Measurements from ENCODE around the gene STAP2.
A peak's percentile ranks its signal among the peaks of the same experiment; 100 is the strongest.

STAP2 gene

GRCh38 chr19:4343370-4344307 lies 5.0 kb upstream of the STAP2 start, which contains the start of gene MPND:
Gene MPND (plus strand): TSS chr19:4343562. CDS start chr19:4343594, 32 bp downstream.
- Histone ChIP-seq H3K27me3 (ENCODE audit: insufficient read depth, poor library complexity, severe bottlenecking) (peaks cover 5% of the 10 kb centered on the region), H3K4me3 (replicated peaks; ENCODE audit: insufficient read depth, low read length) (peak within 1 kb of the TSS; percentile 49), H3K27ac (replicated peaks) (peak within 1 kb of the TSS; percentile 27; the same call in 1 of the 2 replicates)
- TF ChIP-seq CTCF (IDR thresholded peaks at IDR 0.05; ENCODE audit: insufficient read depth, low read length) (no peak), GABPA (IDR thresholded peaks at IDR 0.05; ENCODE audit: low read depth) (no peak), POLR2AphosphoS5 (IDR thresholded peaks at IDR 0.05; ENCODE audit: low read depth) (no peak), REST (IDR thresholded peaks at IDR 0.05; ENCODE audit: insufficient replicate concordance, low read depth) (peak; percentile 45)
- peak; percentile 61 to 76 for DNase-seq (ENCODE audit: low read depth in 1 of 2, low spot score in 1 of 2)

GRCh38 chr19:4342615-4343369 lies 4.2 kb upstream of the STAP2 start:
- peak overlapping the region; percentile 27; the same call in 1 of the 2 replicates for H3K27ac ChIP-seq (replicated peaks)
- peak; percentile 90 to 98 for DNase-seq (ENCODE audit: low read depth in 1 of 2, low spot score in 1 of 2)
- peak overlapping the region; percentile 49 for H3K4me3 ChIP-seq (replicated peaks; ENCODE audit: insufficient read depth, low read length)
- no peak for TF ChIP-seq GABPA (IDR thresholded peaks at IDR 0.05; ENCODE audit: low read depth)
- TF ChIP-seq REST (IDR thresholded peaks at IDR 0.05; ENCODE audit: insufficient replicate concordance, low read depth), result no peak
- no peak for TF ChIP-seq POLR2AphosphoS5 (IDR thresholded peaks at IDR 0.05; ENCODE audit: low read depth)
- no peak for TF ChIP-seq CTCF (IDR thresholded peaks at IDR 0.05; ENCODE audit: insufficient read depth, low read length)
- TF ChIP-seq SPI1 (IDR thresholded peaks at IDR 0.05; ENCODE audit: borderline replicate concordance, low read depth), result no peak
- H3K27me3 ChIP-seq (ENCODE audit: insufficient read depth, poor library complexity, severe bottlenecking), result peaks cover 5% of the 10 kb centered on the region

GRCh38 chr19:4342314-4342614 lies 3.6 kb upstream of the STAP2 start:
- TF ChIP-seq SPI1 (IDR thresholded peaks at IDR 0.05; ENCODE audit: borderline replicate concordance, low read depth), result no peak
- TF ChIP-seq GABPA (IDR thresholded peaks at IDR 0.05; ENCODE audit: low read depth), result no peak
- TF ChIP-seq CTCF (IDR thresholded peaks at IDR 0.05; ENCODE audit: insufficient read depth, low read length), result no peak
- no peak for TF ChIP-seq REST (IDR thresholded peaks at IDR 0.05; ENCODE audit: insufficient replicate concordance, low read depth)
- DNase-seq (ENCODE audit: low read depth in 1 of 2, low spot score in 1 of 2), result no peak
- no peak overlapping the region for H3K27ac ChIP-seq (replicated peaks)
- peak overlapping the region; percentile 46 for H3K4me3 ChIP-seq (replicated peaks; ENCODE audit: insufficient read depth, low read length)
- peaks cover 5% of the 10 kb centered on the region for H3K27me3 ChIP-seq (ENCODE audit: insufficient read depth, poor library complexity, severe bottlenecking)

Measured in HL-60 (cell line).